Tibial nerve (tissue), 4 donors: Measurements from ENCODE around the gene GGA2. TPM values are rescaled to one million over a fixed set of nuclear protein-coding genes. Genes with fewer than 3 reads are reported as not detected.
"Not testable (repeated sequence)": the region's sequence is repeated elsewhere in the genome, so short reads cannot be mapped to it uniquely, and the experiment has no call there.

Source experiments
- DNase-seq, 2 donors: peaks; one replicate each; pipeline ENCODE4 v3.0.0-alpha.2; 2019; ENCODE audit warnings: low spot score in 2 of 2
- H3K27ac ChIP-seq, 4 donors: fragments of 200-600 bp; sonication (generic) in 3 of 4; one replicate each; pipeline ENCODE4 v1.5.1; 2017 to 2019; ENCODE audit warnings: mild to moderate bottlenecking in 1 of 4
- H3K27me3 ChIP-seq, 2 donors: fragments of 200-600 bp; sonication (generic) in 1 of 2; one replicate each; pipeline versions ENCODE4 v1.5.1 to v1.6.0; 2017 to 2019
- H3K36me3 ChIP-seq, 3 donors: fragments of 200-600 bp; sonication (generic); one replicate each; pipeline ENCODE4 v1.5.1; 2018 to 2019
- H3K4me1 ChIP-seq, 4 donors: fragments of 200-600 bp; sonication (generic) in 3 of 4; one replicate each; pipeline ENCODE4 v1.5.1; 2017 to 2019
- H3K4me3 ChIP-seq, 4 donors: fragments of 200-600 bp; sonication (generic) in 3 of 4; one replicate each; pipeline ENCODE4 v1.5.1; 2017 to 2019; ENCODE audit warnings: mild to moderate bottlenecking in 1 of 4, moderate library complexity in 1 of 4
- H3K9me3 ChIP-seq, 4 donors: fragments of 200-600 bp; sonication (generic) in 3 of 4; one replicate each; pipeline ENCODE4 v1.5.1; 2017 to 2019
- CTCF ChIP-seq, 5 experiments: fragments of 200-600 bp in 3 of 5; fragments of 450-650 bp in 2 of 5; sonication (generic) in 3 of 5; IDR thresholded peaks; one replicate each; pipeline ENCODE4 v1.5.1; 2016 to 2019; ENCODE audit warnings: antibody characterized with exemption in 5 of 5, mild to moderate bottlenecking in 3 of 5, moderate library complexity in 2 of 5
- EP300 ChIP-seq, 2 donors: sonication (generic); formaldehyde crosslinking; IDR thresholded peaks; one replicate each; pipeline ENCODE4 v1.6.1; 2017; ENCODE audit warnings: antibody characterized with exemption in 2 of 2, mild to moderate bottlenecking in 1 of 2
- POLR2A ChIP-seq, 2 donors: fragments of 450-650 bp; IDR thresholded peaks; one replicate each; pipeline ENCODE4 v1.6.1; 2017; ENCODE audit warnings: antibody characterized with exemption in 2 of 2, mild to moderate bottlenecking in 2 of 2, moderate library complexity in 2 of 2
- WGBS, 2 donors: methylation state at CpG; one replicate each; pipeline ENCODE4 v1.1.5; 2018; 5-methylcytosine and 5-hydroxymethylcytosine counted together
- total RNA-seq, 4 donors: library from RNA; depleted of rRNA; stranded (reverse); fragments of >200 nt; gene quantifications; one replicate each; pipeline ENCODE4 v1.1.0, GENCODE V29; 2016

The GGA2 gene
- total RNA-seq, 4 donors from 2014 or later = 29.9 to 40.6 (median 36.8) TPM

GRCh38 chr16:23554536-23554935 is 44.2 kb upstream of the GGA2 start:
- DNase-seq = no peak
- peaks cover 0 to 40% (median 7%) of the 10 kb centered on the region in 3 donors for H3K36me3 ChIP-seq
- H3K4me1 ChIP-seq = peaks cover 0 to 26% (median 17%) of the 10 kb centered on the region in 4 donors
- TF ChIP-seq EP300 (IDR thresholded peaks at IDR 0.05) (no peak), CTCF (IDR thresholded peaks at IDR 0.05) (no peak), POLR2A (IDR thresholded peaks at IDR 0.05) (no peak)
- no peaks in the 10 kb centered on the region for H3K27me3 ChIP-seq
- WGBS, 2 donors = 84 to 89% methylated on average over 3 of the region's 3 CpGs
- H3K4me3 ChIP-seq = no peak overlapping the region
- no peaks in the 10 kb centered on the region for H3K9me3 ChIP-seq
- no peak overlapping the region for H3K27ac ChIP-seq

GRCh38 chr16:23552161-23552560 is 41.9 kb upstream of the GGA2 start:
- WGBS, 2 donors = 89% methylated on average over 6 of the region's 6 CpGs
- H3K27me3 ChIP-seq = no peaks in the 10 kb centered on the region
- H3K9me3 ChIP-seq = no peaks in the 10 kb centered on the region
- no peak overlapping the region for H3K4me3 ChIP-seq
- H3K4me1 ChIP-seq = peaks cover 0 to 11% (median 3%) of the 10 kb centered on the region in 4 donors
- H3K36me3 ChIP-seq = peaks cover 0 to 59% (median 10%) of the 10 kb centered on the region in 3 donors
- DNase-seq = no peak
- no peak overlapping the region for H3K27ac ChIP-seq
- no peak for TF ChIP-seq EP300 (IDR thresholded peaks at IDR 0.05)
- no peak for TF ChIP-seq POLR2A (IDR thresholded peaks at IDR 0.05)
- TF ChIP-seq CTCF (IDR thresholded peaks at IDR 0.05) = no peak

DNA sequence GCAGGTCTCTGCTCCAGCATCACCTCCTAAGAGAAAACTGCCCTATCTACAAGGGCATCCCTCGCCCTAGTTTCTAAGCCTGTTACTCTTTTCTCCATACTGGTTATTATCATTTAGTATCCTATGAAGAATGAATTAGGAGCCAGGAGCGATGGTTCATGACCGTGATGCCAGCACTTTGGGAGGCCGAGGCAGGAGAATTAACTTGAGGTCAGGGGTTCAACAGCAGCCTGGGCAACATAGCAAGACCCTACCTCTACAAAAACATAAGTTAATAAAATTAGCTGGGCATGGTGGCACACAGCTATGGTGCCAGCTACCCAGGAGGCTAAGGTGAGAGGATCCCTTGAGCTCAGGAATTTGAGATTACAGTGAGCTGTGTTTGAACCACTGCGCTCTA is 39.6 kb upstream of the GGA2 start:
- DNase-seq = no peak
- H3K27me3 ChIP-seq = no peaks in the 10 kb centered on the region
- no peak overlapping the region for H3K4me3 ChIP-seq
- H3K4me1 ChIP-seq = no peaks in the 10 kb centered on the region
- no peak overlapping the region for H3K27ac ChIP-seq
- TF ChIP-seq CTCF (IDR thresholded peaks at IDR 0.05) (no peak), POLR2A (IDR thresholded peaks at IDR 0.05) (no peak), EP300 (IDR thresholded peaks at IDR 0.05) (no peak)
- H3K9me3 ChIP-seq = no peaks in the 10 kb centered on the region
- WGBS, 2 donors = 95 to 98% methylated on average over 5 of the region's 5 CpGs
- peaks cover 0 to 81% (median 10%) of the 10 kb centered on the region in 3 donors for H3K36me3 ChIP-seq

- DNase-seq = no peak
- H3K36me3 ChIP-seq = peaks cover 0 to 93% (median 3%) of the 10 kb centered on the region in 3 donors
- H3K4me3 ChIP-seq = no peak overlapping the region
- no peaks in the 10 kb centered on the region for H3K9me3 ChIP-seq
- no peaks in the 10 kb centered on the region for H3K4me1 ChIP-seq
- no peaks in the 10 kb centered on the region for H3K27me3 ChIP-seq
- H3K27ac ChIP-seq = no peak overlapping the region
- TF ChIP-seq EP300 (IDR thresholded peaks at IDR 0.05) (no peak), POLR2A (IDR thresholded peaks at IDR 0.05) (no peak), CTCF (IDR thresholded peaks at IDR 0.05) (no peak)
- WGBS, 2 donors = 92 to 96% methylated on average over 14 of the region's 14 CpGs
Measured at GRCh38 chr16:23544436-23544835, 34.1 kb upstream of the GGA2 start.

DNA sequence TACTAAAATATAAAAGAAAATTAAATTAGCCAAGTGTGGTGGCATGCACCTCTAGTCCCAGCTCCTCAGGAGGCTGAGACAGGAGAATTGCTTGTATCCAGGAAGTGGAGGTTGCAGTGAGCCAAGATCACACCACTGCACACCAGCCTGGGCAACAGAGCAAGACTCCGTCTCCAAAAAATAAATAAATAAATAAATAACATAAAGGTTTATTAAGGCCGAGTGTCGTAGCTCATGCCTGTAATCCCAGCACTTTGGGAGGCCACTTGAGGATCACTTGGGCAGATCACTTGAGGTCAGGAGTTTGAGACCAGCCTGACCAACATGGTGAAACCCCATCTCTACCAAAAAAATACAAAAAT is 30.5 kb upstream of the GGA2 start:
- H3K9me3 ChIP-seq, H3K4me3 ChIP-seq, H3K27me3 ChIP-seq, DNase-seq, H3K27ac ChIP-seq, H3K4me1 ChIP-seq: not testable (repeated sequence)
- 91 to 100% methylated on average over 3 of the region's 3 CpGs for WGBS, 2 donors
- H3K36me3 ChIP-seq = peaks cover 0 to 92% (median 0%) of the 10 kb centered on the region in 3 donors
